Measurements from ENCODE around the gene NOX5.
"Not testable (repeated sequence)": the region's sequence is repeated elsewhere in the genome, so short reads cannot be mapped to it uniquely, and the experiment has no call there.

Gene NOX5

GRCh38 chr15:69039516-69040225 lies 25.2 kb downstream of the NOX5 start:
- no peak for DNase-seq (ENCODE audit: low read depth)
- H3K4me3 ChIP-seq (ENCODE audit: low read depth, low read length): no peak overlapping the region

- DNase-seq (ENCODE audit: low read depth): no peak
- no peak overlapping the region for H3K4me3 ChIP-seq (ENCODE audit: low read depth, low read length)
Observed at GRCh38 chr15:69042531-69042930, 28.0 kb downstream of the NOX5 start.

- DNase-seq (ENCODE audit: low read depth): no peak
- no peak overlapping the region for H3K4me3 ChIP-seq (ENCODE audit: low read depth, low read length)
Observed at GRCh38 chr15:69045802-69046201, 31.3 kb downstream of the NOX5 start.

- H3K4me3 ChIP-seq (ENCODE audit: low read depth, low read length): no peak overlapping the region
- DNase-seq (ENCODE audit: low read depth): no peak
Observed at GRCh38 chr15:69046781-69047180, 32.3 kb downstream of the NOX5 start.

GRCh38 chr15:69049976-69050375 lies 35.5 kb downstream of the NOX5 start:
- no peak for DNase-seq (ENCODE audit: low read depth)

GRCh38 chr15:69055251-69055650 lies 40.8 kb downstream of the NOX5 start:
- no peak for DNase-seq (ENCODE audit: low read depth)

More at GRCh38 chr15:69049976-69050375, 35.5 kb downstream of the NOX5 start:
- no peak overlapping the region for H3K4me3 ChIP-seq (ENCODE audit: low read depth, low read length)

DNA sequence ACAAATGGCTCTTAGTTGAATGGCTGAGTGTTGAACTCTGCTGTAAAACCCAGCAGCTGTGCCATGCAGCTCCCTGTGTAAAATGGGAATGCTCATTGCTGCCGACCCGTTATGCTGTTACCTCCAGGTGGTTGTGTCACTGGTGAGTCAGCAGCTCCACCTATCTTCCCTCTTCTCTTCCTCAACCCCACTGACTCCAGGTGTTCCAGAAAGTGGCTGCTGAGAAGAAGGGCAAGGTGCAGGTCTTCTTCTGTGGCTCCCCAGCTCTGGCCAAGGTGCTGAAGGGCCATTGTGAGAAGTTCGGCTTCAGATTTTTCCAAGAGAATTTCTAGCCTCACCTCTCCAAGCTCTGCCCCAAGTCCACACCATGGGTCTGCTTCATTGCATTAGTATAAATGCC lies 41.9 kb downstream of the NOX5 start:
- no peak for DNase-seq (ENCODE audit: low read depth)
- no peak overlapping the region for H3K4me3 ChIP-seq (ENCODE audit: low read depth, low read length)

More at GRCh38 chr15:69055251-69055650, 40.8 kb downstream of the NOX5 start:
- H3K4me3 ChIP-seq (ENCODE audit: low read depth, low read length): no peak overlapping the region

DNA sequence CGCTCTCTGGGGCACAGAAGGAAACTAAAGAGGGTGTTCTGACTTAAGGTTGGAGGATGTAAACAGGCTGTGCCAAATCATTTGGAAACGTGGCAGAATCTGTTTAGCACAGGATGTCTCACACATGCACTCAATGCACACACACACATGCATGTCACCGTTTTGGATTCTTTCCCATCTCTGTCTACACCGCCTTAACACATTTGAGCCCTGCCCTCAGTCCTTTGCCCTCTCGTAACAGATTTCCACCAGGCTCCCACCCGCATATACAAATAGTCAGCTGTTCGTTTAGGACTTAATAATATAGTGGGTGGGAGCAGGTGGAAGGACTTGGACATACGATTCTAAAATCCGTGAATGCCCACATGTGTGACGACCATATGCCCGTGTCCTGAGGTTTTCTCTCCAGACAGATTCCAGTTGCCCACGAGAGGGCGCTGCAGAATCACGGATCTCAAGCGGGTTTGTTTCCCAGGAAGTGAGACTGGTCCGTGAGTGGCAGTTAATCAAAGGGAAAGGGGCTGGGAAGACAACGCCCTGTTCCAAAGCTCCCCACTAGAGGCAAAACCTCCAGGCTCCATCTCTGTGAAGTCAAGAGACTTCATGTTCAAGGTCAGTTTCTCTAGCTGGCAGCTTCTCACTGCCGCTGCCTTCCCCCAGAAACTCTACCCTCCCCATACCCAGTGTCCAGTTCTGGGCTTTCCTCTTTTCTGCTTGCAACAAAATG lies 44.5 kb downstream of the NOX5 start:
- no peak for DNase-seq (ENCODE audit: low read depth)
- H3K4me3 ChIP-seq (ENCODE audit: low read depth, low read length): no peak overlapping the region

- no peak for DNase-seq (ENCODE audit: low read depth)
- no peak overlapping the region for H3K4me3 ChIP-seq (ENCODE audit: low read depth, low read length)
Observed at GRCh38 chr15:69059557-69059943, 45.1 kb downstream of the NOX5 start.

DNA sequence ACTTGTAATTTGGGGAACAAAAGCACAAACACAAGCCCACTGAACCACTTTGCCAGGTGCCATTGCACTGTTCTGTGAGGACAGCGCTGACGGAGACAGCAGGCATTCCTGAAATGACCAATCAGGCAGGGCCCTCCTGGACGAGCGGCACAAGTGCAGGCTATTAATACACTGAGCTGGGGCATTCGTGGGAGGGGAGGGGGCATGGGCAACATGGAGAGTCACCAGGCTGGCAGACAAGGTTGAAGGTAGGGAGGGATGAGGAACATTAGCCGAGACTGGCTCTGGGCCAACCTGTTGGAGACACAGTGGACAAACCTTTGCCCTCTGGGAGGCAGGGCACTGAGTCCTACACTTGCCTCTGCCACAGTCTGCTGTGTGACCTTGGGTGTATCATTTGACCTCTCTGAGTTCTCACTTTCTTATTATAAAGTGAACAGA lies 45.6 kb downstream of the NOX5 start:
- DNase-seq (ENCODE audit: low read depth): no peak
- H3K4me3 ChIP-seq (ENCODE audit: low read depth, low read length): no peak overlapping the region

GRCh38 chr15:69060744-69061143 lies 46.2 kb downstream of the NOX5 start:
- DNase-seq (ENCODE audit: low read depth): no peak
- H3K4me3 ChIP-seq (ENCODE audit: low read depth, low read length): no peak overlapping the region

- DNase-seq (ENCODE audit: low read depth): no peak
- H3K4me3 ChIP-seq (ENCODE audit: low read depth, low read length): no peak overlapping the region
Observed at GRCh38 chr15:69061414-69061842, 46.9 kb downstream of the NOX5 start.

DNA sequence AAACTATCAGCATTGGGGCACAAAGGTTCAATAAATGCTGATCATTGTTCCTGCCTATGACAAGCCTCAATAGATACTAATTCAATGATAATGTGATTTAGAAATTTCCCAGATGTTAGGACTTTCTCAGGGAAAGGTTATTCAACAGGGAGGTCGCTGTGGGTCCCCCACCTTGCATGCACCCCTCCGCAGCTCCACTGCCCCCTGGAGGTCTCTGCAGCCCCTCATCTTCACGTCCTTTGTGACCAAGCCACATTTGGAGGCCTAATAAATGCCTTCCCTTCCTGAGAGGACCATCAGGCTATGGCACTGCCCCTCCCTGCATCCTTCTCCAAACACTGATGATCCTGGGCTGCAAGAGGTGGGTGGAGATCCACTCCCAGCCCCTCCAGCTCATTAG lies 50.2 kb downstream of the NOX5 start:
- DNase-seq (ENCODE audit: low read depth): no peak
- no peak overlapping the region for H3K4me3 ChIP-seq (ENCODE audit: low read depth, low read length)

DNA sequence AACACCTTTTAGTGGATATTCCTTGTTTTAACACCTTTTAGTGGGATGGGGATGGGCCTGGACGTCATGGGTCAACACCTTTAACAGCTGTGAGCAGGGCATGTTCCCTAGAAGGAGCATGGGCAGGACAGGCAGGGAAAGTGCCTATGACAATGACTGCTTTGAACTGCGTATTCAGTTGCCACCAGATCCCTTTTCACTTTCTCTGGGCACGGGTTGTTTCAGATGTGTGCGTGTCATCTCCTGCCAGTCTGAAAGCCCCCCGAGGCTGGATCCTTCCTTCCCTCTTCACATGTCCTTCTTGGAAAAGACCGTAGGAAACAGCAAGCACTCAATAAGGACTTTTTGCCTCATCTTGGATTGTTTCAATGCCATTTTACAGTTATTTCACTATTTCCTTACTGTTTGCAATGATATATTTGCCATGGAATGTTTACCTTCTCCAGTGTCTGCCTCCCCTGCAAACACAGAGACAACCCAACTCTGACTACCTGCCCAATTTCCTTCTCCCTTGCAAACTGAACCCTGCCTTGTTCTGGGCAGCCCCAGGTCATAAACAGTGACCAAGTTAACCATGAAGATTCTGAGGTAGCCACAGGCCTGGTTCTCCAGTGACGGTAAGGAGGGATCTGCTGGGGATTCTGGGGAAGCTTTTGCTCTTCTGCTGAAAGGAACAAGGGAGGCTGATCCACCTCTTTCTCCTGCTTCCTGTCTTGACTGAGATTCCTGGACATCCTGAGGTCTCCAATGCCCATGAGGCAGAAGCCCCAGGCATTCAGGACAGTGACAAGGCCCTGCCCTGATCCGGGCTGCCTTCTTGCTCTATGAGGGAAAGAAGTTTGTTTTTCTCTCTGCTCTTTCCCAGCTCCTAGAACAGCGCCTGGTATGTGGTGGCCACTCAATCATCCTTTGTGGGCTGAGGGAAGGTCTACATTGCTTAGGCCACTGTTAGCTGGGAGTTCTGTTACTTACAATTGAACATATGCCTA lies 51.8 kb downstream of the NOX5 start:
- H3K4me3 ChIP-seq (ENCODE audit: low read depth, low read length): no peak overlapping the region

DNA sequence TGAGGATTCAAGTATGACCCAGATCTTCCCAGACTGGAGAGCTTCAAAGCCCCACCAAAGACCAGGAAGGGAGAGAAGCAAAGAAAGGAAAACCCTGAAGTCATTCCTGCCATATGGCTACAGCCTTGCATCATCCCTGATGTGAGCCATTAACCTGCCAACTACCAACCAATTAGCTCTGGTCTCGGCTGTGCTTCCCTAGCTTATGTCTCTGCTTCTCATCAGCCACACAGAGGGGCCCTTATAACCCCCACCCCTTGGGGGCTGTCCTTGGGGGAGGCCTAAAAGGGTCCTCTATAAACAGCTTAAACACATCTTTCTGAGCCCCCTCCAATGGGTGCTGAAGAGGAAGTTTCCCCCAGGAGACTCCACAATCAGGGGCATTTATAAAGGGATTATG lies 52.8 kb downstream of the NOX5 start:
- H3K4me3 ChIP-seq (ENCODE audit: low read depth, low read length): no peak overlapping the region
- no peak for DNase-seq (ENCODE audit: low read depth)

More for the DNA sequence above, 51.8 kb downstream of the NOX5 start:
- DNase-seq (ENCODE audit: low read depth): no peak

DNA sequence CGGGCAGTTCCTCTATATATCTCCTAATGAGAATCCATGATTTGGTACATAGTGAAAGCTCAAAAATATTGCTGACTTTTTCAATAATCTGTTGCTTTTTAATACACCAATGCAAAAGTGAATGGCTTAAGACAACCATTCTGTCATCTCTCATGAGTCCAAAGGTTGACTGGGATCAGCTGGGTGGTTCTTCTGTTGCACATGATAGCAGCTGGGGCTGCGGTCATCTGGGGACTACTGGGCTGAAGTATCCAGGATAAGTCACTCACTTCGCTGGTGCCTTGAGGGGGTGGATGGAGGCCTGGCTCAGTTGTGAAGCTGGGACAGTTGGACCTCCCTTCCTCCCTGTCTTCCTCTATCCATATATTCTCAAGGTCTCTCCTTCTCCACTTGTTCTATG lies 53.7 kb downstream of the NOX5 start:
- H3K4me3 ChIP-seq (ENCODE audit: low read depth, low read length): no peak overlapping the region
- DNase-seq (ENCODE audit: low read depth): no peak

- not testable (repeated sequence) for H3K4me3 ChIP-seq (ENCODE audit: low read depth, low read length); DNase-seq (ENCODE audit: low read depth)
Observed at GRCh38 chr15:69069290-69069689, 54.8 kb downstream of the NOX5 start.

DNA sequence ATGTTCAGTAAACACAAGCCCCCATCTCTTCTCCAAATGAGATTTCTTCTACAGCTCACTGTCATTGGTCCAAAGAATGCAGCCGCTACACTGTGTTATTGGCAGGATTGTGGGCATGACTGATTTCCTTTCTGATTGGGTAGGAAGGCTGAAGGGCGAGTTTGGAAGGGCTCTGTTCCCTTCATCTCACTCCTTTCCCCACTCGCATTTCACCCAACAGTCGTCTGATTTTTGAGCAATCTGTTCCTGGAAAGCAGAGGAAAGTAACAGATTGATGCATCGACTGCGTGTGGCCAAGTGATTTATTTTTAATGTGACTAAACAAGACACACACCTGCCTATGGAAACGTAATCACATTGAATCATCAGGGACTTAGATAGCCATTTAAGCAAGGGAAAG lies 55.5 kb downstream of the NOX5 start:
- no peak for DNase-seq (ENCODE audit: low read depth)
- H3K4me3 ChIP-seq (ENCODE audit: low read depth, low read length): no peak overlapping the region

GRCh38 chr15:69070396-69070795 lies 55.9 kb downstream of the NOX5 start:
- no peak overlapping the region for H3K4me3 ChIP-seq (ENCODE audit: low read depth, low read length)
- DNase-seq (ENCODE audit: low read depth): no peak

GRCh38 chr15:69071260-69071659 lies 56.8 kb downstream of the NOX5 start:
- no peak for DNase-seq (ENCODE audit: low read depth)
- H3K4me3 ChIP-seq (ENCODE audit: low read depth, low read length): no peak overlapping the region
